HepG2 (cell line): ENCODE data around the gene SQSTM1. TPM values are rescaled to one million over a fixed set of nuclear protein-coding genes. Genes with fewer than 3 reads are reported as not detected.

ENCODE experiments used
- ASH2L ChIP-seq: fragments of 300-600, 200-600 bp; sonication (generic); IDR thresholded peaks from 2 replicates; pipeline ENCODE4 v1.7.0; 2017; ENCODE audit warnings: low read depth, mild to moderate bottlenecking, moderate library complexity, mixed read lengths, low read length; ENCODE audit not compliant: insufficient read length
- BORCS8-MEF2B ChIP-seq: sonication (generic); formaldehyde crosslinking; IDR thresholded peaks from 2 replicates; pipeline ENCODE4 v1.8.0; 2022; ENCODE audit warnings: mild to moderate bottlenecking, missing genetic modification reagents
- CBX2 ChIP-seq, 2 experiments: fragments of 200-600 bp in 1 of 2; sonication (generic); formaldehyde crosslinking in 1 of 2; IDR thresholded peaks; 2 replicates each; pipeline versions ENCODE4 v1.7.0 to v1.8.1; 2018 to 2022; ENCODE audit warnings: low read depth in 2 of 2, low read length in 1 of 2, mild to moderate bottlenecking in 1 of 2, missing genetic modification reagents in 1 of 2
- HINFP ChIP-seq: sonication (generic); formaldehyde crosslinking; IDR thresholded peaks from 2 replicates; pipeline ENCODE4 v1.4.0; 2020; ENCODE audit warnings: low read depth, mild to moderate bottlenecking, missing genetic modification reagents
- KDM5A ChIP-seq: fragments of 200-600 bp; sonication (generic); IDR thresholded peaks from 2 replicates; pipeline ENCODE4 v1.7.0; 2018; ENCODE audit warnings: antibody characterized with exemption, mild to moderate bottlenecking, low read length, borderline replicate concordance
- MEIS2 ChIP-seq: sonication (generic); formaldehyde crosslinking; IDR thresholded peaks from 2 replicates; pipeline ENCODE4 v1.9.0; 2021; ENCODE audit warnings: mild to moderate bottlenecking, missing genetic modification reagents
- MYPOP ChIP-seq: sonication (generic); formaldehyde crosslinking; IDR thresholded peaks from 2 replicates; pipeline ENCODE4 v1.8.1; 2023; ENCODE audit warnings: mild to moderate bottlenecking, moderate library complexity, missing genetic modification reagents
- PCBP2 ChIP-seq: fragments of 200-400 bp; formaldehyde crosslinking; optimal IDR thresholded peaks from 2 replicates; pipeline ENCODE3; 2018; ENCODE audit warnings: low read length, low read depth; ENCODE audit not compliant: poor library complexity, severe bottlenecking
- PLRG1 ChIP-seq: fragments of 450-650 bp; conservative IDR thresholded peaks from 2 replicates; pipeline ENCODE4 v1.6.1; 2016
- SALL1 ChIP-seq: sonication (generic); formaldehyde crosslinking; IDR thresholded peaks from 2 replicates; pipeline ENCODE4 v1.8.0; 2022; ENCODE audit warnings: mild to moderate bottlenecking, missing genetic modification reagents
- YEATS2 ChIP-seq: sonication (generic); formaldehyde crosslinking; IDR thresholded peaks from 2 replicates; pipeline ENCODE4 v1.4.0; 2020; ENCODE audit warnings: missing genetic modification reagents, borderline replicate concordance
- ZBTB2 ChIP-seq: sonication (generic); formaldehyde crosslinking; IDR thresholded peaks from 2 replicates; pipeline ENCODE4 v1.8.0; 2022; ENCODE audit warnings: low read depth, missing genetic modification reagents
- ZNF121 ChIP-seq: sonication (generic); formaldehyde crosslinking; IDR thresholded peaks from 2 replicates; pipeline ENCODE4 v1.5.0; 2020; ENCODE audit warnings: mild to moderate bottlenecking, missing genetic modification reagents
- ZNF143 ChIP-seq: sonication (generic); formaldehyde crosslinking; IDR thresholded peaks from 2 replicates; pipeline ENCODE4 v1.4.0; 2020; ENCODE audit warnings: missing genetic modification reagents
- ZNF34 ChIP-seq: sonication (generic); formaldehyde crosslinking; IDR thresholded peaks from 2 replicates; pipeline ENCODE4 v1.4.0; 2020; ENCODE audit warnings: mild to moderate bottlenecking, missing genetic modification reagents, borderline replicate concordance
- ZNF709 ChIP-seq: sonication (generic); formaldehyde crosslinking; IDR thresholded peaks from 2 replicates; pipeline ENCODE4 v1.5.0; 2020; ENCODE audit warnings: mild to moderate bottlenecking, missing genetic modification reagents
- ZSCAN21 ChIP-seq: sonication (generic); formaldehyde crosslinking; IDR thresholded peaks from 2 replicates; pipeline ENCODE4 v1.8.0; 2022; ENCODE audit warnings: mild to moderate bottlenecking, missing genetic modification reagents, moderate library complexity, borderline replicate concordance
- ZSCAN31 ChIP-seq: sonication (generic); formaldehyde crosslinking; IDR thresholded peaks from 2 replicates; pipeline ENCODE4 v1.5.0; 2020; ENCODE audit warnings: low read depth, mild to moderate bottlenecking, missing genetic modification reagents
- ZSCAN5A ChIP-seq: sonication (generic); formaldehyde crosslinking; IDR thresholded peaks from 2 replicates; pipeline ENCODE4 v1.8.0; 2022; ENCODE audit warnings: mild to moderate bottlenecking, missing genetic modification reagents, borderline replicate concordance
- polyA plus RNA-seq, 8 experiments: library from polyadenylated mRNA; depleted of rRNA in 3 of 8; stranded (reverse) in 7 of 8; unstranded in 1 of 8; fragments of >200 nt; fragmentation: Illumina TruSeq in 4 of 8; extraction: Trizol in 4 of 8; gene quantifications; 2 replicates each; pipeline versions ENCODE4 v1.2.1 to v1.2.3, GENCODE V29; 2011 to 2016; ENCODE audit warnings: low read depth in 4 of 8, missing spikeins in 1 of 8, mixed read lengths in 1 of 8; ENCODE audit not compliant: insufficient read depth in 1 of 8
- total RNA-seq, 5 experiments: library from RNA; depleted of rRNA; stranded (reverse); fragments of >200 nt; fragmentation: Illumina TruSeq; extraction: Trizol; gene quantifications; 2 replicates each; pipeline ENCODE4 v1.2.3, GENCODE V29; 2016; ENCODE audit warnings: low read depth in 1 of 5

The SQSTM1 gene
- total and polyA plus RNA-seq, 2 of the 13 experiments (the other 11 are each of a cell fraction or from before 2014, with no cell fraction given) = 90.9 to 160 TPM

- TF ChIP-seq ZSCAN5A (CRISPR knock-in tag) (peak; percentile 86; the same call in 1 of the 2 replicates), KDM5A (no peak; the same call in 1 of the 2 replicates), ZNF143 (CRISPR knock-in tag) (0 out of 2 replicates have a peak, but pooled peaks have one; percentile 38), BORCS8-MEF2B (peak; percentile 93), PCBP2 (no peak), ZNF121 (CRISPR knock-in tag) (no peak; the same call in 1 of the 2 replicates), ZBTB2 (CRISPR knock-in tag) (peak; percentile 39; the same call in 1 of the 2 replicates), ZNF709 (CRISPR knock-in tag) (peak; percentile 78), YEATS2 (CRISPR knock-in tag) (peak; percentile 78), SALL1 (CRISPR knock-in tag) (peak; percentile 91), CBX2 (IDR thresholded peaks at IDR 0.05; ENCODE audit: low read depth, low read length) (no peak), CBX2 (CRISPR knock-in tag; IDR thresholded peaks at IDR 0.05; ENCODE audit: low read depth) (no peak; the same call in 1 of the 2 replicates), MYPOP (peak; percentile 97), HINFP (CRISPR knock-in tag) (no peak), ZSCAN31 (CRISPR knock-in tag) (peak; percentile 92), ASH2L (peak; percentile 86), ZSCAN21 (CRISPR knock-in tag) (no peak; the same call in 1 of the 2 replicates), ZNF34 (CRISPR knock-in tag) (no peak), PLRG1 (no peak), MEIS2 (CRISPR knock-in tag) (peak; percentile 67; the same call in 1 of the 2 replicates)
Measured at GRCh38 chr5:179858586-179859427, 38.1 kb downstream of the SQSTM1 start, which contains the start of gene MRNIP (continued).
